Spinal cord (tissue), 10 donors: ENCODE measurements around the gene KLHL29. TPM values are rescaled to one million over a fixed set of nuclear protein-coding genes. Genes with fewer than 3 reads are reported as not detected.
"Not testable (repeated sequence)": the region's sequence is repeated elsewhere in the genome, so short reads cannot be mapped to it uniquely, and the experiment has no call there.

Experiments used
- DNase-seq, 6 donors: peaks; one replicate each; pipeline versions ENCODE4 v3.0.0 to v3.0.0-alpha.2; 2013 to 2015; ENCODE audit warnings: low spot score in 6 of 6, low read depth in 4 of 6
- H3K27ac ChIP-seq: one replicate; pipeline ENCODE4 v1.5.1; 2013; ENCODE audit warnings: low read depth, low read length, control low read depth
- H3K27me3 ChIP-seq: one replicate; pipeline ENCODE4 v1.6.1; 2013; ENCODE audit warnings: low read length; ENCODE audit not compliant: control insufficient read depth, insufficient read depth
- H3K36me3 ChIP-seq: one replicate; pipeline ENCODE4 v1.6.1; 2013; ENCODE audit warnings: low read length; ENCODE audit not compliant: control insufficient read depth, insufficient read depth
- H3K4me1 ChIP-seq: one replicate; pipeline ENCODE4 v1.6.1; 2013; ENCODE audit warnings: low read length; ENCODE audit not compliant: control insufficient read depth, insufficient read depth
- H3K4me3 ChIP-seq: one replicate; pipeline ENCODE4 v1.5.1; 2013; ENCODE audit warnings: low read depth, low read length, control low read depth
- H3K9me3 ChIP-seq: one replicate; pipeline ENCODE4 v1.6.1; 2013; ENCODE audit warnings: low read length; ENCODE audit not compliant: control insufficient read depth, insufficient read depth
- WGBS: methylation state at CpG from one replicate; pipeline ENCODE4 v1.1.5; 2013; ENCODE audit warnings: missing lambda C conversion rate; ENCODE audit not compliant: insufficient coverage; 5-methylcytosine and 5-hydroxymethylcytosine counted together
- polyA plus RNA-seq, 2 donors: library from polyadenylated mRNA; unstranded; fragments of 120-200 nt; gene quantifications; one replicate each; pipeline ENCODE4 v1.2.1, GENCODE V29; 2013; ENCODE audit not compliant: insufficient read length in 2 of 2
- total RNA-seq, 2 donors: library from RNA; depleted of rRNA in 1 of 2; stranded (reverse); fragments of 120-200 nt in 1 of 2; fragments of >200 nt in 1 of 2; gene quantifications; one replicate each; pipeline versions ENCODE4 v1.2.3 to v1.2.4, GENCODE V29; 2013 to 2014
- donor health status: healthy.

KLHL29 gene
- total and polyA plus RNA-seq, 4 donors = 8.7 to 19.4 (median 14.0) TPM

DNA sequence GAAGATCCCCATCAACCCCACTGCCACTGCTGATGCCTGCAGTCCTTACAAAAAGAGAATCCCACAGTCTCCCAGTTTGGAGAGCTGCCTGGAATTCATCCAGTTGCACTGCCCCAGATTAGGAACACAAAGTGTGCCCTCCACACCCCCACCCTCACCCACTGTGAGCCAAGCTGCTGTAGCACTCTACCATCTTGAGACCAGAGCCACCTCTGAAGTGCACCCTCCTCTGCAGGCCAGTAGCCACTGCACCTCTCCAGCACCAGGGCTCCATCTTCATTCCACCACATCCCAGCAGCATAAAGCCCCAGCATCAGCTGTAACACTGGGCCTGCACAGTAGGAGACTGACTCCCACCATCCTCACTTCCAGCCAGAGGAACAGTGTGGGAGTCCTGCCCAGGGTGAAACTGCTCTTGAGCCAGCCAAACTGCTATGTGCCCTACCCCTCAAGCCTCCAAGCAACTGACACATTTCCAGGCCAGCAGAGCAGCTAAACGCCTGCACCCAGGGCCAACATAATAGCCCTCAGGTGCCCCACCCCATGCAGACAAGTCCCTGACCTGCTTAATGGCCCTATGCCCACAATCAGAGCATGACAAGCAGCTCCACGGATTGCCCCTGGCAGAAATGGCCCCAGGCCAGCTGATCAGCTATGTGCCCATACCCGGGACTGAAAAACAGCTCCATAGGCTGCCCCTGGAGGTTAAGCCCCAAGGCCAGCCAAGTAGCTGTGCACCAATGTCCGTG is 335.9 kb downstream of the KLHL29 start:
- DNase-seq = no peak
- H3K4me3 ChIP-seq = no peak overlapping the region
- 82% methylated on average over 4 of the region's 4 CpGs for WGBS
- H3K27me3 ChIP-seq = no peaks in the 10 kb centered on the region
- peaks cover 7% of the 10 kb centered on the region for H3K4me1 ChIP-seq
- no peak overlapping the region for H3K27ac ChIP-seq
- peaks cover 10% of the 10 kb centered on the region for H3K36me3 ChIP-seq
- peaks cover 14% of the 10 kb centered on the region for H3K9me3 ChIP-seq

DNA sequence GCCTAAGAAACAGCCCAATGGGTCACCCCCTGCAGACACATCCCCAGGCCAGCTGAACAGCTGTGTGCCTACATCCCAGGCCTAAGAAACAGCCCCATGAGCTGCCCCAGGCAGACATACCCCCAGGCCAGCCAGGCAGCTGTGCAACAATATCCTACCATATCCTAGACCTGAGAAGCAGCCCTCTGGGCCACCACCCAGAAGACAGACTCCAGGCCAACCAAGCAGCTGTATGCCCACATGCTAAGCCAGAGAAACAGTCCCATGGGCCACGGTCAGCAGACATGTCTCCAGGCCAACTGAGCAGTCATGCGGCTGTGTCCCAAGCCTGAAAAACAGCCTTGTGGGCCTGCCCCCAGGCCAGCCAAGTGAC is 336.5 kb downstream of the KLHL29 start:
- H3K4me3 ChIP-seq = no peak overlapping the region
- H3K9me3 ChIP-seq = peaks cover 14% of the 10 kb centered on the region
- no peaks in the 10 kb centered on the region for H3K27me3 ChIP-seq
- peaks cover 7% of the 10 kb centered on the region for H3K4me1 ChIP-seq
- peaks cover 10% of the 10 kb centered on the region for H3K36me3 ChIP-seq
- no peak for DNase-seq
- H3K27ac ChIP-seq = no peak overlapping the region
- 100% methylated on average over 2 of the region's 2 CpGs for WGBS

DNA sequence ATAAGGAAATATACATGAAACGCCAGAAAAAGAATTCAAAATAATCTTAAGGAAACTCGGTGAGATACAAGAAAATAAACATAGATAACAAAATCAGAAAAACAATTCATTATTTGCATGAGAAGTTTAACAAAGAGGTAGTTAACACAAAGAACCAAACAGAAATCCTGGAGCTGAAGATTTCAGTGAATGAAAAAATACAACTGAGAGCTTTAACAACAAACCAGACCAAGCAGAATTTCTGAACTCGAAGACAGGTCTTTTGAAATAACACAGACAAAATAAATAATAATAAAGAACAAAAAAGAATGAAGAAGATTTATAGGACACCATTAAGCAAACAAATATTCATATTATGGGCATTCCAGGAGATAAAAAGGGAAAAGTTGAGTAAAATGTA is 337.3 kb downstream of the KLHL29 start:
- H3K27me3 ChIP-seq = no peaks in the 10 kb centered on the region
- peaks cover 7% of the 10 kb centered on the region for H3K4me1 ChIP-seq
- peaks cover 14% of the 10 kb centered on the region for H3K9me3 ChIP-seq
- H3K27ac ChIP-seq = no peak overlapping the region
- H3K36me3 ChIP-seq = peaks cover 10% of the 10 kb centered on the region
- WGBS = no CpG with 5 or more reads among the region's 3 CpGs
- no peak for DNase-seq
- H3K4me3 ChIP-seq = no peak overlapping the region

DNA sequence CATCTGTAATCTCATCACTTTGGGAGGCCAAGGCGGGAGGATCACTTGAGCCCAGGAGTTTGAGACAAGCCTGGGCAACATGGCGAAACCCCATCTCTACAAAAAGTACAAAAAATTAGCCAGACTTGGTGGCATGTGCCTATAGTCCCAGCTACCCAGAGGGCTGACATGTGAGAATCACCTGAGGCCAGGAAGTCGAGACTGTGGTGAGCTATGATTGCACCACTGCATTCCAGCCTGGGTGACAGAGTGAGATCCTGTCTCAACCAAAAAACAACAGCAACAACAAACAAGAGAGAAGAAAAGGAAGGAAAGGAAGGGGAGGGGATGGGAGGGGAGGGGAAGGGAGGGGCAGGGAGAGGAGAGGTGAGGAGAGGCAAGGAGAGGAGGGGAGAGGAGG is 338.1 kb downstream of the KLHL29 start:
- WGBS = 94% methylated on average over 3 of the region's 3 CpGs
- not testable (repeated sequence) for H3K4me3 ChIP-seq, H3K27ac ChIP-seq, H3K4me1 ChIP-seq, DNase-seq, H3K27me3 ChIP-seq
- Histone ChIP-seq H3K9me3 (peaks cover 14% of the 10 kb centered on the region), H3K36me3 (peaks cover 10% of the 10 kb centered on the region)

DNA sequence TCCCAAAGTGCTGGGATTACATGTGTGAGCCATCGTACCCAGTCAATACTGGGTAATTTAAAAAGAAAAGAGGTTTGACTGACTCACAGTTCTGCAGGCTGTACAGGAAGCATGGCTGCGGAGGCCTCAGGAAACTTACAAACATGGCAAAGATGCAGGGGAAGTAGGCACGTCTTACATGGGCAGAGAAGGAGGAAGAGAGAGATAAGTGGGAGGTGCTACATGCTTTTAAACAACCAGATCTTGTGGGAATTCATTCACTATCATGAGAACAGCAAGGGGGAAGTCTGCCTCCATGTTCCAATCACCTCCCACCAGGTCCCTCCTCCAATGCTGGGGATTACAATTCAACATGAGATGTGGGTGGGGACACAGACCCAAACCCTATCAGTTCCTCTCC is 349.4 kb downstream of the KLHL29 start:
- no peak overlapping the region for H3K27ac ChIP-seq
- WGBS = 93% methylated on average over 3 of the region's 3 CpGs
- no peaks in the 10 kb centered on the region for H3K27me3 ChIP-seq
- H3K4me1 ChIP-seq = no peaks in the 10 kb centered on the region
- no peak overlapping the region for H3K4me3 ChIP-seq
- no peaks in the 10 kb centered on the region for H3K36me3 ChIP-seq
- no peak for DNase-seq
- peaks cover 2% of the 10 kb centered on the region for H3K9me3 ChIP-seq

DNA sequence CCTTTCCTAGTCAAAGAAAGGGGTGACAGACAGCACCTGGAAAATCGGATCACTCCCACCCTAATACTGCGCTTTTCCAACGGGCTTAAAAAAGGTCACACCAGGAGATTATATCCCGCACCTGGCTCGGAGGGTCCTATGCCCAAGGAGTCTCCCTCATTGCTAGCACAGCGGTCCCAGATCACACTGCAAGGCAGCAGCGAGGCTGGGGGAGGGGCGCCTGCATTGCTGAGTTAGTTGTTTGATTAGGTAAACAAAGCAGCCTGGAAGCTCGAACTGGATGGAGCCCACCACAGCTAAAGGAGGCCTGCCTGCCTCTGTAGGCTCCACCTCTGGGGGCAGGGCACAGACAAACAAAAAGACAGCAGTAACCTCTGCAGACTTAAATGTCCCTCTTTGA is 351.8 kb downstream of the KLHL29 start:
- not testable (repeated sequence) for H3K4me3 ChIP-seq, H3K27me3 ChIP-seq, DNase-seq, H3K4me1 ChIP-seq, H3K36me3 ChIP-seq, H3K9me3 ChIP-seq, H3K27ac ChIP-seq
- WGBS = 93% methylated on average over 6 of the region's 9 CpGs

DNA sequence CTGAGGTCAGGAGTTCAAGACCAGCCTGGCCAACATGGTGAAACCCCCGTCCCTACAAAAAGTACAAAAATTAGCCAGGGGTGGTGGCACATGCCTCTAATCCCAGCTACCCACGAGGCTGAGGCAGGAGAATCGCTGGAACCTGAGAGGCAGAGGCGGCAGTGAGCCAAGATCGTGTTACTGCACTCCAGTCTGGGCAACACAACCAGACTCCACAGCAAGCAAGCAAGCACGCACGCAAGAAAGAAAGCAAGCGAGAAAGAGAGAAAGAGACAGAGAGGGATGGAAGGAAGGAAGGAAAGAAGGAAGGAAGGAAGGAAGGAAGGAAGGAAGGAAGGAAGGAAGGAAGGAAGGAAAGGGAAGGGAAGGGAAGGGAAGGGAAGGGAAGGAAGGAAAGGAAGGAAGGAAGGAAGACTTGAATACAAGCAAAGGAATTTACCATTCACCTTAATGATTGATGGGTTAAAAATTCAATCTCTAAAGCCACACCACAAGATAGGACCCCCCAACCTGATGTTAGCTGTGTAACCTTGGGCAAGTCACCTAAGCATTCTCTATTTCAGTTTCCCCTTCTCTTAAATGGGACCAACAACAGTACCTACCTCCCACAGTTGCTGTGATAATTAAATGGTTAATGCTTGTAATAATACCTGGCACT is 360.2 kb downstream of the KLHL29 start:
- no peak overlapping the region for H3K27ac ChIP-seq
- 80% methylated on average over 2 of the region's 8 CpGs for WGBS
- no peak for DNase-seq

DNA sequence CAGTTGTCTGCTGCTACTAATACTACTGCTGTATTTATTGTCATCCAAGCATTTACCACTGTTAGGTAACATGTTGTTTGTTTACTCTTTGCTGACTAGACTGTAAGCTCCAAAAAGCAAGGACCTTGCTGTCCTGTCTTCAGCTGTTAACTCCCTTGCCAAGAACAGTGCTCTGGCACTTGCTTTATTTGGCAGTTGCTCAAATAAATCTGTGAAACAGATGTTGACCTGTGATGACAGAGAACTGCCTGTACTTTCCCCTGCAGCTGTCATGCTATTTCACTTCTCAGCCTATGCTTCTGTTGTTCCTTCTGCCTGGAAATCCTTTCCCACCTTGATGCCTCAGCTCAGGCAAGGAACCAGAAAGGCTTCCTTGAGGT is 360.7 kb downstream of the KLHL29 start:
- H3K36me3 ChIP-seq = peaks cover 3% of the 10 kb centered on the region
- DNase-seq = peak in 3 of 6 donors; percentile 13 to 63 (median 42)

More for the DNA sequence above, 360.2 kb downstream of the KLHL29 start:
- Histone ChIP-seq H3K27me3 (no peaks in the 10 kb centered on the region), H3K36me3 (peaks cover 3% of the 10 kb centered on the region), H3K9me3 (no peaks in the 10 kb centered on the region), H3K4me3 (no peak overlapping the region), H3K4me1 (no peaks in the 10 kb centered on the region)

DNA sequence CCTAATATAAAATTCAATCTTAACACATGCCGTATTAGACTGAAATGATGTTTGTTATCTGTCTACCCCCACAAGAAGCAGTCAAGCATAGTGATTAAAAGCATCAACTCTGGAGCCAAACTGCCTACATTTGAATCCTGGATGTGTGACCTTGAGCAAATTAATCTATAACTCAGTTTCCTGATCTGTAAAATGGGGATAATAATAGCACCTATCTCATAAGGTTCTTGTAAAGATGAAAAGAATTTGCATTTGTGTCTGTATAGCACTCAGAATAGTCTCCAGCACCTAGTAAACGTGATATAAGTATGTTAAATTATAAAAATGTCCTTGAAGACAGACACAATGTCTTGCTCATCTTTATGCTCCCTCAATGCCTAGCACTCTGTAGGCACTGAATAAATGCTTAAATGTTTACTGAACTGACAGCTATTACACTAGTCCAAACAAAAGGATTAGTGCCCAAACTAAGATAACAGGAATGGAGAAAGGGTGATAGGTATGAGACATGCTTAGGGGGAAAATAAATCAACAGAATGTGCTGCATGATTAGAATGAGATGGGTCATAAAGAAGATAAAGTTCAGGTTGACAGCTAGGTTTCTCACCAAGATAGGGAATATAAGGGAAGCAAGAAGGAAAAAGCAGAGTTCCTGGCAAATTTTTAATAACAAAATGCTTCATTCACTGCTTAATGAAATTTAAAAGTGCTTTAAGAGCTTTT is 361.3 kb downstream of the KLHL29 start:
- Histone ChIP-seq H3K4me3 (no peak overlapping the region), H3K27me3 (no peaks in the 10 kb centered on the region), H3K4me1 (no peaks in the 10 kb centered on the region), H3K36me3 (peaks cover 3% of the 10 kb centered on the region), H3K27ac (no peak overlapping the region), H3K9me3 (no peaks in the 10 kb centered on the region)
- peak in 1 of 6 donors; percentile 15 for DNase-seq
- no CpG with 5 or more reads among the region's 2 CpGs for WGBS

More for the DNA sequence above, 360.7 kb downstream of the KLHL29 start:
- no peaks in the 10 kb centered on the region for H3K4me1 ChIP-seq
- no peak overlapping the region for H3K27ac ChIP-seq
- no peak overlapping the region for H3K4me3 ChIP-seq
- H3K27me3 ChIP-seq = no peaks in the 10 kb centered on the region
- no peaks in the 10 kb centered on the region for H3K9me3 ChIP-seq
